Measurements from ENCODE around the gene C7orf57.

DNA sequence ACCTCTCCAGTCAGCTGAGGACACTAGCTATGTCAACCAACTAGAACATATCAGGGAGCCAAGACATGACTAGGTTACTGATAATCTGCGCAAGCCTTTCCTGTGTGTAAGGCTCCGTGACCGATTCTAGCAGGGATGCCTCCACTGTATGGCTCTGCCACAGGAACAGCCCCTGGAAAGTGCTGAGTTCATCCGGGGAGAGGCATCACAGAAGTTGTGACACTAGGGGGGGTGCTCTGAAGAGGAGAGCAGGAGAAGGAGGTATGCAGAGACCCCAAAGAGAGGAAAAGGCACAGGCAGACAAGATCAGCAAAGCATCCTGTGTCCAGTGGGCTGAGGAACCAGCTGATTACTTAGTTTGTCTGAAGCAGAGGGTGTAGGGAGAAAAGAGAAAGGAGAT is 67.2 kb downstream of the C7orf57 start:
- TF ChIP-seq, protein P1, sequence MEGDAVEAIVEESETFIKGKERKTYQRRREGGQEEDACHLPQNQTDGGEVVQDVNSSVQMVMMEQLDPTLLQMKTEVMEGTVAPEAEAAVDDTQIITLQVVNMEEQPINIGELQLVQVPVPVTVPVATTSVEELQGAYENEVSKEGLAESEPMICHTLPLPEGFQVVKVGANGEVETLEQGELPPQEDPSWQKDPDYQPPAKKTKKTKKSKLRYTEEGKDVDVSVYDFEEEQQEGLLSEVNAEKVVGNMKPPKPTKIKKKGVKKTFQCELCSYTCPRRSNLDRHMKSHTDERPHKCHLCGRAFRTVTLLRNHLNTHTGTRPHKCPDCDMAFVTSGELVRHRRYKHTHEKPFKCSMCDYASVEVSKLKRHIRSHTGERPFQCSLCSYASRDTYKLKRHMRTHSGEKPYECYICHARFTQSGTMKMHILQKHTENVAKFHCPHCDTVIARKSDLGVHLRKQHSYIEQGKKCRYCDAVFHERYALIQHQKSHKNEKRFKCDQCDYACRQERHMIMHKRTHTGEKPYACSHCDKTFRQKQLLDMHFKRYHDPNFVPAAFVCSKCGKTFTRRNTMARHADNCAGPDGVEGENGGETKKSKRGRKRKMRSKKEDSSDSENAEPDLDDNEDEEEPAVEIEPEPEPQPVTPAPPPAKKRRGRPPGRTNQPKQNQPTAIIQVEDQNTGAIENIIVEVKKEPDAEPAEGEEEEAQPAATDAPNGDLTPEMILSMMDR (IDR thresholded peaks at IDR 0.05): no peak
- TF ChIP-seq POLR2A (IDR thresholded peaks at IDR 0.05) (no peak), POLR2AphosphoS5 (IDR thresholded peaks at IDR 0.05) (no peak)

All from suprapubic skin (tissue), 4 donors.